ENCODE measurements around the gene INPP5D.
"Not testable (repeated sequence)": the region's sequence is repeated elsewhere in the genome, so short reads cannot be mapped to it uniquely, and the experiment has no call there.

The INPP5D gene

GRCh38 chr2:233093721-233094120 is 33.6 kb downstream of the INPP5D start:
- no peak for DNase-seq (ENCODE audit: low spot score)

- DNase-seq (ENCODE audit: low spot score): no peak
Measured at GRCh38 chr2:233094614-233095013, 34.5 kb downstream of the INPP5D start.

- DNase-seq (ENCODE audit: low spot score): no peak
Measured at GRCh38 chr2:233096006-233096405, 35.9 kb downstream of the INPP5D start.

GRCh38 chr2:233098618-233099017 is 38.5 kb downstream of the INPP5D start:
- DNase-seq (ENCODE audit: low spot score): no peak

- not testable (repeated sequence) for DNase-seq (ENCODE audit: low spot score)
Measured at GRCh38 chr2:233099820-233100191, 39.7 kb downstream of the INPP5D start.

- no peak for DNase-seq (ENCODE audit: low spot score)
Measured at GRCh38 chr2:233100192-233100998, 40.3 kb downstream of the INPP5D start.

GRCh38 chr2:233101141-233101540 is 41.0 kb downstream of the INPP5D start:
- DNase-seq (ENCODE audit: low spot score): no peak

- DNase-seq (ENCODE audit: low spot score): no peak
Measured at GRCh38 chr2:233101816-233102215, 41.7 kb downstream of the INPP5D start.

GRCh38 chr2:233105156-233105895 is 45.2 kb downstream of the INPP5D start:
- DNase-seq (ENCODE audit: low spot score): no peak

GRCh38 chr2:233105930-233106329 is 45.8 kb downstream of the INPP5D start:
- no peak for DNase-seq (ENCODE audit: low spot score)

- no peak for DNase-seq (ENCODE audit: low spot score)
Measured at GRCh38 chr2:233107011-233107410, 46.9 kb downstream of the INPP5D start.

GRCh38 chr2:233107831-233108300 is 47.7 kb downstream of the INPP5D start:
- peak; percentile 36 for DNase-seq (ENCODE audit: low spot score)

GRCh38 chr2:233108611-233109490 is 48.7 kb downstream of the INPP5D start:
- DNase-seq (ENCODE audit: low spot score): peak; percentile 35

- no peak for DNase-seq (ENCODE audit: low spot score)
Measured at GRCh38 chr2:233111427-233111826, 51.3 kb downstream of the INPP5D start.

GRCh38 chr2:233112329-233112728 is 52.2 kb downstream of the INPP5D start:
- DNase-seq (ENCODE audit: low spot score): no peak

GRCh38 chr2:233112776-233113452 is 52.8 kb downstream of the INPP5D start:
- peak; percentile 40 for DNase-seq (ENCODE audit: low spot score)

- peak; percentile 38 for DNase-seq (ENCODE audit: low spot score)
Measured at GRCh38 chr2:233114421-233114861, 54.3 kb downstream of the INPP5D start.

GRCh38 chr2:233115121-233115520 is 55.0 kb downstream of the INPP5D start:
- DNase-seq (ENCODE audit: low spot score): no peak

GRCh38 chr2:233115741-233116140 is 55.6 kb downstream of the INPP5D start:
- DNase-seq (ENCODE audit: low spot score): no peak

- no peak for DNase-seq (ENCODE audit: low spot score)
Measured at GRCh38 chr2:233116946-233117345, 56.8 kb downstream of the INPP5D start.

GRCh38 chr2:233117351-233117750 is 57.2 kb downstream of the INPP5D start:
- no peak for DNase-seq (ENCODE audit: low spot score)

Data from ecto neural progenitor cell (in vitro differentiated cells).